Left ventricle myocardium inferior (tissue), 1 donor: ENCODE measurements around the gene SLC39A13. TPM values are rescaled to one million over a fixed set of nuclear protein-coding genes. Genes with fewer than 3 reads are reported as not detected.

Source experiments
- DNase-seq: peaks from one replicate; pipeline ENCODE4 v3.0.0-alpha.2; 2020
- H3K27ac ChIP-seq: fragments of 200-600 bp; replicated peaks from 2 replicates; pipeline ENCODE4 v1.8.0; 2021
- H3K27me3 ChIP-seq: fragments of 200-600 bp; 2 replicates; pipeline ENCODE4 v1.8.0; 2021; ENCODE audit warnings: low read depth
- H3K36me3 ChIP-seq: fragments of 200-600 bp; 2 replicates; pipeline ENCODE4 v1.8.0; 2021
- H3K4me1 ChIP-seq: fragments of 200-600 bp; 2 replicates; pipeline ENCODE4 v1.8.0; 2021
- H3K4me3 ChIP-seq: fragments of 200-600 bp; 2 replicates; pipeline ENCODE4 v1.8.0; 2021; ENCODE audit warnings: mild to moderate bottlenecking, moderate library complexity
- H3K9me3 ChIP-seq: fragments of 200-600 bp; replicated peaks from 2 replicates; pipeline ENCODE4 v1.8.0; 2021
- intact Hi-C: fragments of 100-400 bp; cut with micrococcal nuclease; formaldehyde crosslinking; loops from one replicate; pipeline ENCODE4 v1.11.0; 2022
- microRNA-seq: library from miRNA; unstranded; fragments of <30 nt; microRNA quantifications from one replicate; pipeline ENCODE4 v1.2.0, GENCODE V29; 2020
- total RNA-seq: library from RNA; stranded (reverse); fragmentation: NEBNext Ultra II Directional; extraction: Animal tissue kit (Norgen Biotek cat#: 25700); gene quantifications from one replicate; pipeline ENCODE4 v1.2.1, GENCODE V29; 2021
- TF ChIP-seq, protein P1 (sequence below): fragments of 200-600 bp; IDR thresholded peaks from 2 replicates; pipeline ENCODE4 v1.8.0; 2021; ENCODE audit warnings: antibody characterized with exemption, mild to moderate bottlenecking, borderline replicate concordance
- donor health status: DM: no; HTN: yes; CAD: no; lungs with severe emphysema.

SLC39A13 gene
- total RNA-seq, 1 donor from 2014 or later = 36.5 TPM

DNA sequence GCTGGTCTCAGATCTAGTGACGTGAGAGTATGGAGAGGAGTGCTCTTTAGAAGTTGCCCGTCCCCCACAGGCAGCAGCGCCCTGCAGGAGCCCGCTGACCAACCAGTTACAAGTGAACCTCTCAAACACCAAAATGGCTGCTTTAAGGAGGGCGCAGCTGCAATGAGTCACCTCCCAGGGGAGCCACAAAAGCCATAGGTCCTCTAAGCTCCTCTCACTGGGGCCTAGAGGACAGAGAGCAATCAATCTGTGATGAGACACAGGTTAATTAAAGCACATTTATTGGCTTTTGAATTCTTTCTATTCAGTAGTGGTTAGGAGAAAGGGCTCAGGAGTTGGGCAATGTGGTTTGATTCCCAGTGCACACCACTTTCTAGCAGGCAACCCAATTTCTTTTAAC, 56.1 kb downstream of the SLC39A13 start:
- H3K27ac ChIP-seq = peak overlapping the region; percentile 76
- no peak for DNase-seq
- no peak overlapping the region for H3K4me3 ChIP-seq
- intact Hi-C loops = loop anchor here (10.0 kb wide), 1 partner anchor 150 kb away; no protein-coding TSS in a partner anchor
- no peaks in the 10 kb centered on the region for H3K27me3 ChIP-seq
- H3K4me1 ChIP-seq = peaks cover 60% of the 10 kb centered on the region
- TF ChIP-seq, protein P1, sequence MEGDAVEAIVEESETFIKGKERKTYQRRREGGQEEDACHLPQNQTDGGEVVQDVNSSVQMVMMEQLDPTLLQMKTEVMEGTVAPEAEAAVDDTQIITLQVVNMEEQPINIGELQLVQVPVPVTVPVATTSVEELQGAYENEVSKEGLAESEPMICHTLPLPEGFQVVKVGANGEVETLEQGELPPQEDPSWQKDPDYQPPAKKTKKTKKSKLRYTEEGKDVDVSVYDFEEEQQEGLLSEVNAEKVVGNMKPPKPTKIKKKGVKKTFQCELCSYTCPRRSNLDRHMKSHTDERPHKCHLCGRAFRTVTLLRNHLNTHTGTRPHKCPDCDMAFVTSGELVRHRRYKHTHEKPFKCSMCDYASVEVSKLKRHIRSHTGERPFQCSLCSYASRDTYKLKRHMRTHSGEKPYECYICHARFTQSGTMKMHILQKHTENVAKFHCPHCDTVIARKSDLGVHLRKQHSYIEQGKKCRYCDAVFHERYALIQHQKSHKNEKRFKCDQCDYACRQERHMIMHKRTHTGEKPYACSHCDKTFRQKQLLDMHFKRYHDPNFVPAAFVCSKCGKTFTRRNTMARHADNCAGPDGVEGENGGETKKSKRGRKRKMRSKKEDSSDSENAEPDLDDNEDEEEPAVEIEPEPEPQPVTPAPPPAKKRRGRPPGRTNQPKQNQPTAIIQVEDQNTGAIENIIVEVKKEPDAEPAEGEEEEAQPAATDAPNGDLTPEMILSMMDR = no peak
- no peaks in the 10 kb centered on the region for H3K9me3 ChIP-seq
- peaks cover 5% of the 10 kb centered on the region for H3K36me3 ChIP-seq

Small RNAs within 50 kb of the gene (microRNA-seq; reads per million reads assigned to microRNA genes)
- gene MIR4487 = not detected

Other genes with a start within 250 kb of the SLC39A13 start
- gene ARFGAP2, start 231.7 kb upstream of the SLC39A13 start, total RNA-seq = 47.8 TPM
- 198 TPM for gene PACSIN3, start 222.2 kb upstream of the SLC39A13 start, total RNA-seq
- 8.7 TPM for gene DDB2, start 193.6 kb upstream of the SLC39A13 start, total RNA-seq
- gene ACP2, start 159.8 kb upstream of the SLC39A13 start, total RNA-seq = 17.7 TPM
- gene NR1H3, start 150.6 kb upstream of the SLC39A13 start, total RNA-seq = 11.7 TPM
- 40.9 TPM for gene MADD, start 138.5 kb upstream of the SLC39A13 start, total RNA-seq
- gene MYBPC3, start 55.9 kb upstream of the SLC39A13 start, total RNA-seq = 2,538 TPM
- gene SPI1, start 30.0 kb upstream of the SLC39A13 start, total RNA-seq = 8.3 TPM
- gene PSMC3, start 17.8 kb downstream of the SLC39A13 start, total RNA-seq = 146 TPM
- gene RAPSN, start 40.5 kb downstream of the SLC39A13 start, total RNA-seq = 2.2 TPM
- 88.6 TPM for gene CELF1, start 144.5 kb downstream of the SLC39A13 start, total RNA-seq
- 23.6 TPM for gene PTPMT1, start 157.0 kb downstream of the SLC39A13 start, total RNA-seq
- gene KBTBD4, start 170.4 kb downstream of the SLC39A13 start, total RNA-seq = 14.2 TPM
- 296 TPM for gene NDUFS3, start 170.5 kb downstream of the SLC39A13 start, total RNA-seq
- gene FAM180B, start 178.1 kb downstream of the SLC39A13 start, total RNA-seq = 0.22 TPM
- gene C1QTNF4, start 185.8 kb downstream of the SLC39A13 start, total RNA-seq = 0.58 TPM
- 93.7 TPM for gene MTCH2, start 234.0 kb downstream of the SLC39A13 start, total RNA-seq